Body of pancreas (tissue), 4 donors: ENCODE results near the gene PAQR8.

Experiments
- CTCF ChIP-seq, 7 experiments: fragments of 450-650 bp in 4 of 7; fragments of 200-600 bp in 3 of 7; sonication (generic) in 3 of 7; IDR thresholded peaks; one replicate each; pipeline ENCODE4 v1.5.1; 2016 to 2019; ENCODE audit warnings: antibody characterized with exemption in 7 of 7
- POLR2A ChIP-seq, 3 donors: fragments of 450-650 bp; IDR thresholded peaks; one replicate each; pipeline ENCODE4 v1.6.1; 2016; ENCODE audit warnings: antibody characterized with exemption in 3 of 3, mild to moderate bottlenecking in 2 of 3

GRCh38 chr6:52418606-52419005 lies 56.7 kb downstream of the PAQR8 start:
- no peak for TF ChIP-seq CTCF (IDR thresholded peaks at IDR 0.05)
- TF ChIP-seq POLR2A (IDR thresholded peaks at IDR 0.05) = no peak
